Activated CD8-positive, alpha-beta T cell treated with anti-CD3 and anti-CD28 coated beads, Interleukin-2, amount 10 ng/mL, durations not matched to agents 7 days and 5 days (primary cell): ENCODE data around the gene CRY2. TPM values are rescaled to one million over a fixed set of nuclear protein-coding genes. Genes with fewer than 3 reads are reported as not detected.
A peak's percentile ranks its signal among the peaks of the same experiment; 100 is the strongest.

Source experiments
- ATAC-seq: fragments of 150-1000 bp; cut with Tn5 transposase; one replicate; pipeline ENCODE4 v1.10.0; 2021; ENCODE audit warnings: moderate library complexity
- CTCF ChIA-PET: fragments of 350-600 bp; sonication (Branson Sonifier 250); formaldehyde crosslinking; loops from one replicate; lab custom pipeline; 2021; ENCODE audit warnings: antibody characterized with exemption; lab: Charles Lee
- POLR2A ChIA-PET: fragments of 350-600 bp; sonication (Branson Sonifier 250); formaldehyde crosslinking; loops from one replicate; lab custom pipeline; 2021; ENCODE audit warnings: antibody characterized with exemption; lab: Charles Lee
- DNase-seq: peaks from one replicate; pipeline ENCODE4 v3.0.0-alpha.2; 2020
- H3K27ac Mint-ChIP-seq: one replicate; pipeline ENCODE4 v1.8.0; 2021; ENCODE audit warnings: mild to moderate bottlenecking, mixed read lengths
- H3K27me3 Mint-ChIP-seq: one replicate; pipeline ENCODE4 v1.8.0; 2021; ENCODE audit warnings: low read depth, mixed read lengths
- H3K36me3 Mint-ChIP-seq: one replicate; pipeline ENCODE4 v1.8.0; 2021; ENCODE audit warnings: low read depth, mixed read lengths
- H3K4me1 Mint-ChIP-seq: one replicate; pipeline ENCODE4 v1.8.0; 2021; ENCODE audit warnings: low read depth, mixed read lengths
- H3K4me3 Mint-ChIP-seq: one replicate; pipeline ENCODE4 v1.8.0; 2021; ENCODE audit warnings: mild to moderate bottlenecking, mixed read lengths
- H3K9me3 Mint-ChIP-seq: one replicate; pipeline ENCODE4 v1.8.0; 2022; ENCODE audit warnings: mixed read lengths; ENCODE audit not compliant: insufficient read depth
- total RNA-seq, 2 experiments: library from RNA; stranded (reverse); gene quantifications; one replicate each; pipeline ENCODE4 v1.2.3, GENCODE V29; 2021

Gene CRY2
- 10 to 100 TPM; 24.4 to 28.1 TPM for total RNA-seq

- CTCF ChIA-PET: interaction anchor here (0.6 to 6.3 kb wide), 9 partner anchors 11 to 159 kb away, joined by 3 to 71 read pairs (median 4); partner anchors contain the start of gene PEX16
- POLR2A ChIA-PET: interaction anchor here (0.6 to 1.9 kb wide), 5 partner anchors 12 to 1159 kb away, joined by 3 to 10 read pairs (median 5); partner anchors contain the start of gene SLC35C1
- DNase-seq (peak; percentile 98), ATAC-seq (peak; percentile 87)
- Mint-ChIP-seq H3K27ac (peak within 1 kb of the TSS; percentile 86), H3K36me3 (peaks cover 4% of the 10 kb centered on the region), H3K4me3 (peak within 1 kb of the TSS; percentile 77), H3K4me1 (peaks cover 49% of the 10 kb centered on the region), H3K9me3 (no peaks in the 10 kb centered on the region), H3K27me3 (peaks cover 15% of the 10 kb centered on the region)
Measured at GRCh38 chr11:45846974-45847910, at the start of gene CRY2. CRY2 (plus strand) TSS chr11:45847475; CDS start chr11:45847491, 16 bp downstream.

GRCh38 chr11:45798793-45799441, 48.4 kb upstream of the CRY2 start:
- ATAC-seq (no peak), DNase-seq (no peak)
- Mint-ChIP-seq H3K27ac (no peak overlapping the region), H3K27me3 (peaks cover 5% of the 10 kb centered on the region), H3K4me1 (peaks cover 4% of the 10 kb centered on the region), H3K9me3 (no peaks in the 10 kb centered on the region), H3K4me3 (no peak overlapping the region), H3K36me3 (no peaks in the 10 kb centered on the region)
- CTCF ChIA-PET: interaction anchor here (7.4 kb wide), 1 partner anchor 27 kb away, joined by 33 read pairs; no protein-coding TSS in a partner anchor
- POLR2A ChIA-PET: no interaction called here

- POLR2A ChIA-PET: no interaction called here
- Mint-ChIP-seq H3K4me1 (peaks cover 4% of the 10 kb centered on the region), H3K27me3 (no peaks in the 10 kb centered on the region), H3K36me3 (no peaks in the 10 kb centered on the region), H3K4me3 (no peak overlapping the region), H3K9me3 (no peaks in the 10 kb centered on the region), H3K27ac (no peak overlapping the region)
- DNase-seq (no peak), ATAC-seq (no peak)
- CTCF ChIA-PET: interaction anchor here (7.4 kb wide), 1 partner anchor 27 kb away, joined by 33 read pairs; no protein-coding TSS in a partner anchor
Measured at GRCh38 chr11:45799562-45799961, 47.7 kb upstream of the CRY2 start.

GRCh38 chr11:45800261-45800660, 47.0 kb upstream of the CRY2 start:
- ChIA-PET POLR2A (no interaction called here), CTCF (interaction anchor here (7.4 kb wide), 1 partner anchor 28 kb away, joined by 33 read pairs; no protein-coding TSS in a partner anchor)
- ATAC-seq: no peak
- Mint-ChIP-seq H3K9me3 (no peaks in the 10 kb centered on the region), H3K27me3 (no peaks in the 10 kb centered on the region), H3K4me3 (no peak overlapping the region), H3K4me1 (peaks cover 4% of the 10 kb centered on the region), H3K36me3 (no peaks in the 10 kb centered on the region), H3K27ac (no peak overlapping the region)
- no peak for DNase-seq

- no peaks in the 10 kb centered on the region for H3K9me3 Mint-ChIP-seq
- no peak overlapping the region for H3K27ac Mint-ChIP-seq
- peaks cover 17% of the 10 kb centered on the region for H3K4me1 Mint-ChIP-seq
- ChIA-PET CTCF (interaction anchor here (2.7 kb wide), 1 partner anchor 30 kb away, joined by 16 read pairs; no protein-coding TSS in a partner anchor), POLR2A (no interaction called here)
- H3K27me3 Mint-ChIP-seq: no peaks in the 10 kb centered on the region
- no peak for ATAC-seq
- no peak for DNase-seq
- no peak overlapping the region for H3K4me3 Mint-ChIP-seq
- H3K36me3 Mint-ChIP-seq: peaks cover 8% of the 10 kb centered on the region
Measured at GRCh38 chr11:45801723-45802315, 45.5 kb upstream of the CRY2 start.

- Mint-ChIP-seq H3K4me3 (no peak overlapping the region), H3K27ac (no peak overlapping the region), H3K9me3 (no peaks in the 10 kb centered on the region), H3K36me3 (peaks cover 15% of the 10 kb centered on the region), H3K27me3 (no peaks in the 10 kb centered on the region), H3K4me1 (peaks cover 25% of the 10 kb centered on the region)
- ChIA-PET POLR2A (interaction anchor here (0.5 kb wide), 1 partner anchor 12 kb away, joined by 3 read pairs; no protein-coding TSS in a partner anchor), CTCF (interaction anchor here (1.9 to 2.7 kb wide), 2 partner anchors 31 to 32 kb away, joined by 7 to 16 read pairs; no protein-coding TSS in a partner anchor)
- no peak for DNase-seq
- no peak for ATAC-seq
Measured at GRCh38 chr11:45802531-45803317, 44.6 kb upstream of the CRY2 start.

GRCh38 chr11:45803971-45804760, 43.1 kb upstream of the CRY2 start:
- Mint-ChIP-seq H3K4me3 (peak overlapping the region; percentile 92), H3K27me3 (no peaks in the 10 kb centered on the region), H3K36me3 (peaks cover 26% of the 10 kb centered on the region), H3K9me3 (no peaks in the 10 kb centered on the region), H3K27ac (peak overlapping the region; percentile 93), H3K4me1 (peaks cover 35% of the 10 kb centered on the region)
- ChIA-PET CTCF (interaction anchor here (0.8 to 3.4 kb wide), 5 partner anchors 30 to 161 kb away, joined by 3 to 16 read pairs (median 7); no protein-coding TSS in a partner anchor), POLR2A (interaction anchor here (0.6 to 3.1 kb wide), 7 partner anchors 9 to 1207 kb away, joined by 3 to 9 read pairs (median 4); partner anchors contain the start of gene CRY2)
- ATAC-seq (peak; percentile 54), DNase-seq (peak; percentile 71)

- H3K36me3 Mint-ChIP-seq: peaks cover 33% of the 10 kb centered on the region
- H3K4me3 Mint-ChIP-seq: peak within 1 kb of the TSS; percentile 92
- ATAC-seq (peak; percentile 95), DNase-seq (peak; percentile 98)
- CTCF ChIA-PET: interaction anchor here (0.8 to 3.4 kb wide), 4 partner anchors 30 to 161 kb away, joined by 3 to 13 read pairs (median 6); no protein-coding TSS in a partner anchor
- POLR2A ChIA-PET: interaction anchor here (0.6 to 3.1 kb wide), 7 partner anchors 8 to 1208 kb away, joined by 3 to 9 read pairs (median 4); partner anchors contain the start of gene CRY2
- H3K4me1 Mint-ChIP-seq: peaks cover 42% of the 10 kb centered on the region
- H3K9me3 Mint-ChIP-seq: no peaks in the 10 kb centered on the region
- no peaks in the 10 kb centered on the region for H3K27me3 Mint-ChIP-seq
- H3K27ac Mint-ChIP-seq: peak within 1 kb of the TSS; percentile 93
Measured at GRCh38 chr11:45804761-45805304, 42.4 kb upstream of the CRY2 start, which contains the start of gene SLC35C1. SLC35C1 (plus strand) TSS chr11:45805149; CDS start chr11:45805802, 653 bp downstream.

GRCh38 chr11:45805305-45806071, 41.8 kb upstream of the CRY2 start:
- Mint-ChIP-seq H3K9me3 (no peaks in the 10 kb centered on the region), H3K27me3 (no peaks in the 10 kb centered on the region), H3K36me3 (peaks cover 38% of the 10 kb centered on the region), H3K4me3 (peak overlapping the region; percentile 92), H3K4me1 (peaks cover 47% of the 10 kb centered on the region), H3K27ac (peak overlapping the region; percentile 93)
- ATAC-seq (no peak), DNase-seq (no peak)
- ChIA-PET POLR2A (interaction anchor here (0.5 to 3.1 kb wide), 6 partner anchors 8 to 502 kb away, joined by 3 to 9 read pairs (median 4); partner anchors contain the start of gene CRY2), CTCF (interaction anchor here (0.8 to 3.4 kb wide), 4 partner anchors 34 to 160 kb away, joined by 3 to 13 read pairs (median 4); partner anchors contain the start of gene CRY2)
